MM.1S (cell line): Measurements from ENCODE around the gene PHAF1.

ENCODE experiments used
- DNase-seq: peaks from one replicate; pipeline ENCODE4 v3.0.0-alpha.2; 2015
- H2AFZ ChIP-seq: fragments of 300-600 bp; sonication (generic); 2 replicates; pipeline ENCODE4 v1.6.0; 2016; ENCODE audit warnings: antibody characterized with exemption, low read length
- H3F3A ChIP-seq: fragments of 300-600 bp; sonication (generic); 2 replicates; pipeline ENCODE4 v1.6.1; 2016; ENCODE audit warnings: mild to moderate bottlenecking, antibody characterized with exemption, low read length, moderate library complexity, mixed read lengths; ENCODE audit not compliant: insufficient read depth
- H3K27ac ChIP-seq: fragments of 300-600 bp; sonication (generic); 2 replicates; pipeline ENCODE4 v1.5.1; 2016; ENCODE audit warnings: mild to moderate bottlenecking, low read length
- H3K27me3 ChIP-seq: fragments of 300-600 bp; sonication (generic); replicated peaks from 2 replicates; pipeline ENCODE4 v1.6.0; 2016; ENCODE audit warnings: low read length; ENCODE audit not compliant: insufficient read depth
- H3K36me3 ChIP-seq: fragments of 300-600 bp; sonication (generic); replicated peaks from 2 replicates; pipeline ENCODE4 v1.6.1; 2016; ENCODE audit warnings: mild to moderate bottlenecking, low read length, mixed read lengths; ENCODE audit not compliant: insufficient read depth
- H3K4me1 ChIP-seq: fragments of 300-600 bp; sonication (generic); 2 replicates; pipeline ENCODE4 v1.6.1; 2016; ENCODE audit warnings: low read length, mixed read lengths
- H3K4me2 ChIP-seq: fragments of 300-600 bp; sonication (generic); 2 replicates; pipeline ENCODE4 v1.6.0; 2016; ENCODE audit warnings: low read depth, low read length
- H3K4me3 ChIP-seq: fragments of 300-600 bp; sonication (generic); 2 replicates; pipeline ENCODE4 v1.5.1; 2016; ENCODE audit warnings: low read length, mixed read lengths
- H3K79me2 ChIP-seq: fragments of 300-600 bp; sonication (generic); 2 replicates; pipeline ENCODE4 v1.6.1; 2016; ENCODE audit warnings: mixed run types, low read length, mixed read lengths
- H3K9ac ChIP-seq: fragments of 300-600 bp; sonication (generic); 2 replicates; pipeline ENCODE4 v1.6.1; 2016; ENCODE audit warnings: low read length, mixed read lengths
- H3K9me2 ChIP-seq: fragments of 300-600 bp; sonication (generic); replicated peaks from 2 replicates; pipeline ENCODE4 v1.6.1; 2016; ENCODE audit warnings: mild to moderate bottlenecking, low read length, mixed read lengths; ENCODE audit not compliant: insufficient read depth
- H3K9me3 ChIP-seq: fragments of 300-600 bp; sonication (generic); replicated peaks from 2 replicates; pipeline ENCODE4 v1.6.1; 2016; ENCODE audit warnings: mild to moderate bottlenecking, low read length, mixed read lengths; ENCODE audit not compliant: insufficient read depth
- H4K20me1 ChIP-seq: fragments of 300-600 bp; sonication (generic); 2 replicates; pipeline ENCODE4 v1.6.1; 2016; ENCODE audit warnings: mild to moderate bottlenecking, low read length, moderate library complexity, mixed read lengths; ENCODE audit not compliant: insufficient read depth
- CTCF ChIP-seq: fragments of 300-600 bp; sonication (generic); IDR thresholded peaks from 2 replicates; pipeline ENCODE4 v1.5.1; 2016; ENCODE audit warnings: antibody characterized with exemption, low read length, mixed read lengths
- EZH2 ChIP-seq: fragments of 300-600 bp; sonication (generic); optimal IDR thresholded peaks from 2 replicates; pipeline ENCODE3; 2017; ENCODE audit warnings: low read depth, mild to moderate bottlenecking, antibody characterized with exemption, low read length, mixed read lengths
- EZH2phosphoT487 ChIP-seq: fragments of 300-600 bp; sonication (generic); IDR thresholded peaks from 2 replicates; pipeline ENCODE4 v1.6.1; 2018; ENCODE audit warnings: antibody characterized with exemption, low read length

Gene PHAF1

GRCh38 chr16:67166598-67167168, 56.9 kb downstream of the PHAF1 start:
- no peaks in the 10 kb centered on the region for H4K20me1 ChIP-seq
- H3K36me3 ChIP-seq: no peaks in the 10 kb centered on the region
- no peak overlapping the region for H3K9ac ChIP-seq
- H3K4me1 ChIP-seq: peaks cover 39% of the 10 kb centered on the region
- peaks cover 6% of the 10 kb centered on the region for H3K79me2 ChIP-seq
- no peak for DNase-seq
- no peaks in the 10 kb centered on the region for H3K9me2 ChIP-seq
- no peak overlapping the region for H3K4me3 ChIP-seq
- no peaks in the 10 kb centered on the region for H3K27me3 ChIP-seq
- H2AFZ ChIP-seq: no peak overlapping the region
- H3K4me2 ChIP-seq: no peak overlapping the region
- H3F3A ChIP-seq: peaks cover 16% of the 10 kb centered on the region
- no peak overlapping the region for H3K27ac ChIP-seq
- TF ChIP-seq EZH2phosphoT487 (no peak), CTCF (no peak), EZH2 (no peak)
- no peaks in the 10 kb centered on the region for H3K9me3 ChIP-seq

GRCh38 chr16:67167588-67167987, 57.8 kb downstream of the PHAF1 start:
- H4K20me1 ChIP-seq: no peaks in the 10 kb centered on the region
- H3F3A ChIP-seq: peaks cover 16% of the 10 kb centered on the region
- peaks cover 39% of the 10 kb centered on the region for H3K4me1 ChIP-seq
- no peak overlapping the region for H3K27ac ChIP-seq
- no peaks in the 10 kb centered on the region for H3K27me3 ChIP-seq
- H3K9me3 ChIP-seq: no peaks in the 10 kb centered on the region
- no peak overlapping the region for H2AFZ ChIP-seq
- H3K79me2 ChIP-seq: peaks cover 9% of the 10 kb centered on the region
- no peaks in the 10 kb centered on the region for H3K9me2 ChIP-seq
- H3K4me2 ChIP-seq: no peak overlapping the region
- H3K36me3 ChIP-seq: no peaks in the 10 kb centered on the region
- DNase-seq: no peak
- TF ChIP-seq EZH2 (no peak), EZH2phosphoT487 (no peak), CTCF (no peak)
- H3K4me3 ChIP-seq: no peak overlapping the region
- no peak overlapping the region for H3K9ac ChIP-seq

- no peaks in the 10 kb centered on the region for H3K9me2 ChIP-seq
- peaks cover 9% of the 10 kb centered on the region for H3K79me2 ChIP-seq
- peaks cover 27% of the 10 kb centered on the region for H3F3A ChIP-seq
- DNase-seq: no peak
- H4K20me1 ChIP-seq: no peaks in the 10 kb centered on the region
- no peak overlapping the region for H2AFZ ChIP-seq
- H3K4me1 ChIP-seq: peaks cover 39% of the 10 kb centered on the region
- no peak overlapping the region for H3K27ac ChIP-seq
- H3K36me3 ChIP-seq: no peaks in the 10 kb centered on the region
- peak overlapping the region; percentile 97; the same call in 1 of the 2 replicates for H3K4me2 ChIP-seq
- H3K4me3 ChIP-seq: no peak overlapping the region
- H3K27me3 ChIP-seq: no peaks in the 10 kb centered on the region
- H3K9ac ChIP-seq: no peak overlapping the region
- H3K9me3 ChIP-seq: no peaks in the 10 kb centered on the region
- TF ChIP-seq EZH2phosphoT487: no peak
- no peak for TF ChIP-seq EZH2
- no peak for TF ChIP-seq CTCF
Measured at GRCh38 chr16:67169011-67169451, 59.3 kb downstream of the PHAF1 start.
